ENCODE results near the gene LIPN. TPM values are rescaled to one million over a fixed set of nuclear protein-coding genes. Genes with fewer than 3 reads are reported as not detected.

The LIPN gene
- total RNA-seq, 3 donors from 2014 or later (not counting 1 experiment from before 2014, with no cell fraction given), result 0.66 to 0.83 TPM; not detected in 1

DNA sequence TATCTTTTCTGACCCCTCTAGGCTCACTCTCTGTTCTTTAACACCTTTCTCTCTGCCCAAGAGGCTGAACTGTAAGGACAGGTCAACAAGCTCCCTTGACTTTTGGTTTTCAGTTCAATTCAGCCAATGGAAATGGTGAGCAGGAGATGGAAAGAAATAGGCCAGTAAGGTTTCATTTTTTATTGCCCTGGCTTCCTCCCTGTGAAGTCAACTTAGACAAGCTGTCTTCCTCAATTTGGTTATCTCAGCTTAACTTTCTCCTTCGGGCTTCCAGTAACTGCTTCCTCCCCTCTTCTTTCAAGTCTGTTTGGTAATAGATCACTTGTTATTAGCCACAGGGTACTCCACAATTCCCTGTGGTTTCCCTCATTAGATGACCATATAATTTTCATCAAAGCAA lies 34.0 kb upstream of the LIPN start:
- no peaks in the 10 kb centered on the region for H3K36me3 Mint-ChIP-seq
- H3K4me3 Mint-ChIP-seq, result no peak overlapping the region
- DNase-seq (no peak), ATAC-seq (no peak)
- Histone ChIP-seq H3K27ac (ENCODE audit: low read length) (no peak overlapping the region), H3K27me3 (ENCODE audit: control insufficient read depth, insufficient read depth, low read length) (no peaks in the 10 kb centered on the region), H3K9me3 (ENCODE audit: control insufficient read depth, insufficient read depth, low read length) (no peaks in the 10 kb centered on the region), H3K4me3 (ENCODE audit: low read length) (no peak overlapping the region), H3K4me1 (ENCODE audit: control insufficient read depth, insufficient read depth, low read length) (no peaks in the 10 kb centered on the region), H3K36me3 (ENCODE audit: control insufficient read depth, insufficient read depth, low read length) (no peaks in the 10 kb centered on the region)
- TF ChIP-seq, protein P1, sequence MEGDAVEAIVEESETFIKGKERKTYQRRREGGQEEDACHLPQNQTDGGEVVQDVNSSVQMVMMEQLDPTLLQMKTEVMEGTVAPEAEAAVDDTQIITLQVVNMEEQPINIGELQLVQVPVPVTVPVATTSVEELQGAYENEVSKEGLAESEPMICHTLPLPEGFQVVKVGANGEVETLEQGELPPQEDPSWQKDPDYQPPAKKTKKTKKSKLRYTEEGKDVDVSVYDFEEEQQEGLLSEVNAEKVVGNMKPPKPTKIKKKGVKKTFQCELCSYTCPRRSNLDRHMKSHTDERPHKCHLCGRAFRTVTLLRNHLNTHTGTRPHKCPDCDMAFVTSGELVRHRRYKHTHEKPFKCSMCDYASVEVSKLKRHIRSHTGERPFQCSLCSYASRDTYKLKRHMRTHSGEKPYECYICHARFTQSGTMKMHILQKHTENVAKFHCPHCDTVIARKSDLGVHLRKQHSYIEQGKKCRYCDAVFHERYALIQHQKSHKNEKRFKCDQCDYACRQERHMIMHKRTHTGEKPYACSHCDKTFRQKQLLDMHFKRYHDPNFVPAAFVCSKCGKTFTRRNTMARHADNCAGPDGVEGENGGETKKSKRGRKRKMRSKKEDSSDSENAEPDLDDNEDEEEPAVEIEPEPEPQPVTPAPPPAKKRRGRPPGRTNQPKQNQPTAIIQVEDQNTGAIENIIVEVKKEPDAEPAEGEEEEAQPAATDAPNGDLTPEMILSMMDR (IDR thresholded peaks at IDR 0.05), result no peak
- H3K4me1 Mint-ChIP-seq, result peaks cover 6 to 7% of the 10 kb centered on the region in 2 donors
- 6% methylated on average over 1 of the region's 1 CpG for WGBS (ENCODE audit: insufficient coverage)
- intact Hi-C loops (cut with micrococcal nuclease), result no loop called here
- no peak overlapping the region for H3K27ac Mint-ChIP-seq
- peaks cover 0 to 3% of the 10 kb centered on the region in 2 donors for H3K27me3 Mint-ChIP-seq (ENCODE audit: low read depth in 2 of 2)
- no peaks in the 10 kb centered on the region for H3K9me3 Mint-ChIP-seq

DNA sequence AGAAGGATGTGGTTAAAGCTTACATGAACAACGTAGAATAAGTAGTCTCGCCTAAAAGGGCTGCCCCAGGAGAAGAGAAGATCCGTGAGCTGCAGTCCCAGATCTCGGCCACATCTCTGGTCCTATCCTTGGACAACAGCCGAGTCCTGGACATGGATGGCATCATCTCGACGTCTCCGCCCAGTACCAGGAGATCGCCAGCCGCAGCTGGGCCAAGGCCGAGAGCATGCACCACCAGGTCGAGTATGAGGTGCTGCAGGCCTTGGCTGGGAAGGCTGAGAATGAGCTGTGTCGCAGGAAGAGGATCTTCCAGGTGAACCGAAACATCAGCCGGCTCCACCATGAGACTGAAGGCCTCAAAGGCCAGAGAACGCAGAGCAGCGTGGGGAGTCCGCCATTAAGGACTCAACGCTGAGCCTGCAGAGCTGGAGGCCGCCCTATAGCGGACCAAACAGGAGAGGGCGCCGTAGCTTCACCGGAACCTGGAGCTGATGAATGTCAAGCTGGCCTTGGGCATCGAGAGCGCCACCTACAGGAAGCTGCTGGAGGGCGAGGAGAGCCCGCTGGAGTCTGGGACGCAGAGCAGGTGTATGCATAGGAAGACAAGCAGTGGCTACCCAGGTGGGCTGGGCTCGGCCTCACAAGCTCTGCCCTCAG lies 31.6 kb upstream of the LIPN start:
- intact Hi-C loops (cut with micrococcal nuclease), result no loop called here
- H3K4me3 Mint-ChIP-seq, result no peak overlapping the region

DNA sequence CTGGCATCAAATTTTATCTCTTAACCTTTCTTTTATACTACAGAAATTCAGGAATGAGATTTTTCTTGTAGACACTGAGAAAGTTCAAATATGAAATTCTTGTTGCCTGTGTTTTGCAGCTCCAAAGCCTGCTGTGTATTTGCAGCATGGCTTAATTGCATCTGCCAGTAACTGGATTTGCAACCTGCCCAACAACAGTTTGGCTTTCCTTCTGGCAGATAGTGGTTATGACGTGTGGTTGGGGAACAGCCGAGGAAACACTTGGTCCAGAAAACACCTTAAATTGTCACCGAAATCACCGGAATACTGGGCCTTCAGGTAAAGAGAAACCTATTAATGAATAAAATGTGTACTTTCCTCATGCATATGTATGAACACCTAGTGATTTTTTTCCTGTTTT lies 29.0 kb upstream of the LIPN start:
- H3K9me3 ChIP-seq (ENCODE audit: control insufficient read depth, insufficient read depth, low read length), result no peaks in the 10 kb centered on the region
- no peak overlapping the region for H3K27ac Mint-ChIP-seq
- WGBS (ENCODE audit: insufficient coverage), result 79% methylated on average over 4 of the region's 4 CpGs

More for the DNA sequence above, 31.6 kb upstream of the LIPN start:
- Mint-ChIP-seq H3K4me1 (peaks cover 6 to 7% of the 10 kb centered on the region in 2 donors), H3K27ac (no peak overlapping the region), H3K36me3 (no peaks in the 10 kb centered on the region), H3K27me3 (ENCODE audit: low read depth in 2 of 2) (peaks cover 0 to 3% of the 10 kb centered on the region in 2 donors), H3K9me3 (no peaks in the 10 kb centered on the region)
- Histone ChIP-seq H3K9me3 (ENCODE audit: control insufficient read depth, insufficient read depth, low read length) (no peaks in the 10 kb centered on the region), H3K27me3 (ENCODE audit: control insufficient read depth, insufficient read depth, low read length) (no peaks in the 10 kb centered on the region), H3K4me1 (ENCODE audit: control insufficient read depth, insufficient read depth, low read length) (no peaks in the 10 kb centered on the region), H3K36me3 (ENCODE audit: control insufficient read depth, insufficient read depth, low read length) (no peaks in the 10 kb centered on the region), H3K27ac (ENCODE audit: low read length) (no peak overlapping the region), H3K4me3 (ENCODE audit: low read length) (no peak overlapping the region)
- TF ChIP-seq, protein P1 (IDR thresholded peaks at IDR 0.05), result no peak
- ATAC-seq (peak in 1 of 3 donors; percentile 28), DNase-seq (peak in 1 of 2 donors; percentile 31)
- 91% methylated on average over 30 of the region's 30 CpGs for WGBS (ENCODE audit: insufficient coverage)

More for the DNA sequence above, 29.0 kb upstream of the LIPN start:
- Histone ChIP-seq H3K4me3 (ENCODE audit: low read length) (no peak overlapping the region), H3K27ac (ENCODE audit: low read length) (no peak overlapping the region), H3K27me3 (ENCODE audit: control insufficient read depth, insufficient read depth, low read length) (no peaks in the 10 kb centered on the region), H3K4me1 (ENCODE audit: control insufficient read depth, insufficient read depth, low read length) (no peaks in the 10 kb centered on the region), H3K36me3 (ENCODE audit: control insufficient read depth, insufficient read depth, low read length) (no peaks in the 10 kb centered on the region)
- Mint-ChIP-seq H3K9me3 (no peaks in the 10 kb centered on the region), H3K27me3 (ENCODE audit: low read depth in 2 of 2) (no peaks in the 10 kb centered on the region), H3K4me3 (no peak overlapping the region), H3K36me3 (no peaks in the 10 kb centered on the region), H3K4me1 (peaks cover 3% of the 10 kb centered on the region in 2 donors)
- TF ChIP-seq, protein P1 (IDR thresholded peaks at IDR 0.05), result no peak
- intact Hi-C loops (cut with micrococcal nuclease), result no loop called here
- ATAC-seq, result no peak
- DNase-seq, result no peak
